HL-60 (cell line): ENCODE data around the gene LZTFL1.

Experiments
- DNase-seq, 2 experiments: peaks; one replicate each; pipeline ENCODE4 v3.0.0-alpha.2; 2010 to 2020; ENCODE audit warnings: low read depth in 1 of 2, low spot score in 1 of 2
- H3K27ac ChIP-seq: fragments of 250-450 bp; sonication (Bioruptor Pico); replicated peaks from 2 replicates; pipeline ENCODE4 v1.5.1; 2020; ENCODE audit warnings: mild to moderate bottlenecking, moderate library complexity
- H3K27me3 ChIP-seq: fragments of 250-450 bp; sonication (Bioruptor Pico); 2 replicates; pipeline ENCODE4 v1.5.1; 2021; ENCODE audit warnings: mild to moderate bottlenecking, moderate library complexity; ENCODE audit not compliant: insufficient read depth, poor library complexity, severe bottlenecking
- H3K4me3 ChIP-seq: replicated peaks from 2 replicates; pipeline ENCODE4 v1.5.1; 2011; ENCODE audit warnings: mild to moderate bottlenecking, control low read depth, low read length; ENCODE audit not compliant: insufficient read depth
- CTCF ChIP-seq: IDR thresholded peaks from one replicate; pipeline ENCODE4 v1.5.1; 2011; ENCODE audit warnings: low read length, control low read depth, inconsistent platforms; ENCODE audit not compliant: insufficient read depth
- GABPA ChIP-seq: IDR thresholded peaks from 2 replicates; pipeline ENCODE4 v1.6.1; 2012; ENCODE audit warnings: low read depth
- POLR2AphosphoS5 ChIP-seq: IDR thresholded peaks from 2 replicates; pipeline ENCODE4 v1.6.1; 2012; ENCODE audit warnings: low read depth
- SPI1 ChIP-seq: IDR thresholded peaks from 2 replicates; pipeline ENCODE4 v1.6.1; 2012; ENCODE audit warnings: low read depth, mild to moderate bottlenecking, borderline replicate concordance
- TF ChIP-seq, protein P1 (sequence below): IDR thresholded peaks from 2 replicates; pipeline ENCODE4 v1.6.1; 2012; ENCODE audit warnings: low read depth; ENCODE audit not compliant: insufficient replicate concordance

LZTFL1 gene

DNA sequence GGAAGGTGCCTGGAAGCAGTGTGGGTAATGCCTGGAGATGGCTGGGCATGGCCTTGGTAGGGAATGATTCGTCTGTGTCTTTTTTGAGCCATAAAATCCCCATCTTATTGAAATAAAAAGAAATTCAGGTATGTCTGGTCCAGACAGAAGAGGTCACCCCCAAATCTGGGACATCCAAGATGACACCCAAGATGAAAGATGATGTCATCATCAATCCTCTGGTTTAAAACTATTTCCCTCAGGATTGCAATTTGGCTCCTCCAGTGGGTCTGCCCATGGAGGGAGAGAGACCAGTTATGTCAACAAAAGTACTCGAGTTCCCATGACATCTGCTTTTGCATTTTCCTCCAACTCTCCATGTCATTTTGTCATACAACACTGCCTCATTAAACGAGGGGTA is 27.7 kb upstream of the LZTFL1 start:
- TF ChIP-seq GABPA = no peak
- TF ChIP-seq POLR2AphosphoS5 = no peak
- TF ChIP-seq SPI1 = no peak
- TF ChIP-seq, protein P1, sequence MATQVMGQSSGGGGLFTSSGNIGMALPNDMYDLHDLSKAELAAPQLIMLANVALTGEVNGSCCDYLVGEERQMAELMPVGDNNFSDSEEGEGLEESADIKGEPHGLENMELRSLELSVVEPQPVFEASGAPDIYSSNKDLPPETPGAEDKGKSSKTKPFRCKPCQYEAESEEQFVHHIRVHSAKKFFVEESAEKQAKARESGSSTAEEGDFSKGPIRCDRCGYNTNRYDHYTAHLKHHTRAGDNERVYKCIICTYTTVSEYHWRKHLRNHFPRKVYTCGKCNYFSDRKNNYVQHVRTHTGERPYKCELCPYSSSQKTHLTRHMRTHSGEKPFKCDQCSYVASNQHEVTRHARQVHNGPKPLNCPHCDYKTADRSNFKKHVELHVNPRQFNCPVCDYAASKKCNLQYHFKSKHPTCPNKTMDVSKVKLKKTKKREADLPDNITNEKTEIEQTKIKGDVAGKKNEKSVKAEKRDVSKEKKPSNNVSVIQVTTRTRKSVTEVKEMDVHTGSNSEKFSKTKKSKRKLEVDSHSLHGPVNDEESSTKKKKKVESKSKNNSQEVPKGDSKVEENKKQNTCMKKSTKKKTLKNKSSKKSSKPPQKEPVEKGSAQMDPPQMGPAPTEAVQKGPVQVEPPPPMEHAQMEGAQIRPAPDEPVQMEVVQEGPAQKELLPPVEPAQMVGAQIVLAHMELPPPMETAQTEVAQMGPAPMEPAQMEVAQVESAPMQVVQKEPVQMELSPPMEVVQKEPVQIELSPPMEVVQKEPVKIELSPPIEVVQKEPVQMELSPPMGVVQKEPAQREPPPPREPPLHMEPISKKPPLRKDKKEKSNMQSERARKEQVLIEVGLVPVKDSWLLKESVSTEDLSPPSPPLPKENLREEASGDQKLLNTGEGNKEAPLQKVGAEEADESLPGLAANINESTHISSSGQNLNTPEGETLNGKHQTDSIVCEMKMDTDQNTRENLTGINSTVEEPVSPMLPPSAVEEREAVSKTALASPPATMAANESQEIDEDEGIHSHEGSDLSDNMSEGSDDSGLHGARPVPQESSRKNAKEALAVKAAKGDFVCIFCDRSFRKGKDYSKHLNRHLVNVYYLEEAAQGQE = no peak
- TF ChIP-seq CTCF = no peak
- no peak overlapping the region for H3K27ac ChIP-seq
- H3K4me3 ChIP-seq = no peak overlapping the region
- H3K27me3 ChIP-seq = no peaks in the 10 kb centered on the region
- DNase-seq = no peak

- H3K27me3 ChIP-seq = no peaks in the 10 kb centered on the region
- DNase-seq = no peak
- no peak overlapping the region for H3K27ac ChIP-seq
- TF ChIP-seq CTCF (no peak), GABPA (no peak), POLR2AphosphoS5 (no peak), SPI1 (no peak)
- TF ChIP-seq, protein P1 = no peak
- H3K4me3 ChIP-seq = no peak overlapping the region
Measured at GRCh38 chr3:45868650-45869049, 26.7 kb upstream of the LZTFL1 start.

GRCh38 chr3:45868213-45868612 is 26.3 kb upstream of the LZTFL1 start:
- Histone ChIP-seq H3K4me3 (no peak overlapping the region), H3K27me3 (no peaks in the 10 kb centered on the region), H3K27ac (no peak overlapping the region)
- TF ChIP-seq POLR2AphosphoS5 = no peak
- no peak for TF ChIP-seq CTCF
- no peak for TF ChIP-seq SPI1
- no peak for TF ChIP-seq GABPA
- TF ChIP-seq, protein P1 = no peak
- no peak for DNase-seq
